Measurements from ENCODE around the gene MIOS.

MIOS gene

DNA sequence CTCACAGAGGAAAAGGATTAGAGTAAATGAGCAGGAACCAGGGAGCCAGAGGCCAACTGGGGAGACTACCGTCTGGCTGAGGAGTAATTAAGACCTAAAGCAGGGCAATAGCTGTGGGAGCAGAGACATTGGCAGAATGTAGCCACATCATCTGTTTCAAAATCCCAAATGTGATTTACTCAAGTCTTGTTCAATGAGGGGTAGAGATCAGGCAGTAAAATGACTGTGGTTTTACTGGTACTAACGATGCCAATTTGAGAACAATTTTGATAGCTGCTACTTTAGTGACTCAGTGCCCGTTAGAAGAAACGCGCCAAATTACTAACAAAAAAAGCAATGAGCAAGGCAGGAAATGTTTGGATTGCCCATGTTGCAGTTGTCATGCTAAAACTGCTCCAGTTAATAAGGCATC, 12.7 kb upstream of the MIOS start:
- Histone ChIP-seq H3K36me3 (ENCODE audit: insufficient read depth, low read length) (no peaks in the 10 kb centered on the region), H3K9me2 (replicated peaks; ENCODE audit: low read depth, low read length) (no peaks in the 10 kb centered on the region), H4K20me1 (ENCODE audit: insufficient read depth, low read length, poor library complexity, severe bottlenecking) (no peaks in the 10 kb centered on the region), H3K4me2 (ENCODE audit: low read depth, low read length, poor library complexity, severe bottlenecking) (no peak overlapping the region), H3K4me1 (ENCODE audit: insufficient read depth, low read length, poor library complexity, severe bottlenecking) (no peaks in the 10 kb centered on the region), H3K9me3 (ENCODE audit: insufficient read depth, low read depth, low read length) (no peaks in the 10 kb centered on the region), H3K79me2 (ENCODE audit: insufficient read depth, low read length) (no peaks in the 10 kb centered on the region), H3K9ac (ENCODE audit: low read depth, low read length, poor library complexity, severe bottlenecking) (no peak overlapping the region), H3K4me3 (ENCODE audit: low read length, poor library complexity, severe bottlenecking) (no peak overlapping the region), H2AFZ (ENCODE audit: low read length) (no peak overlapping the region), H3F3A (ENCODE audit: low read depth) (no peaks in the 10 kb centered on the region), H3K27me3 (ENCODE audit: insufficient read depth, low read length, poor library complexity, severe bottlenecking) (no peaks in the 10 kb centered on the region)
- no peak for TF ChIP-seq EZH2phosphoT487 (IDR thresholded peaks at IDR 0.05; ENCODE audit: borderline replicate concordance)
- TF ChIP-seq, protein P1, sequence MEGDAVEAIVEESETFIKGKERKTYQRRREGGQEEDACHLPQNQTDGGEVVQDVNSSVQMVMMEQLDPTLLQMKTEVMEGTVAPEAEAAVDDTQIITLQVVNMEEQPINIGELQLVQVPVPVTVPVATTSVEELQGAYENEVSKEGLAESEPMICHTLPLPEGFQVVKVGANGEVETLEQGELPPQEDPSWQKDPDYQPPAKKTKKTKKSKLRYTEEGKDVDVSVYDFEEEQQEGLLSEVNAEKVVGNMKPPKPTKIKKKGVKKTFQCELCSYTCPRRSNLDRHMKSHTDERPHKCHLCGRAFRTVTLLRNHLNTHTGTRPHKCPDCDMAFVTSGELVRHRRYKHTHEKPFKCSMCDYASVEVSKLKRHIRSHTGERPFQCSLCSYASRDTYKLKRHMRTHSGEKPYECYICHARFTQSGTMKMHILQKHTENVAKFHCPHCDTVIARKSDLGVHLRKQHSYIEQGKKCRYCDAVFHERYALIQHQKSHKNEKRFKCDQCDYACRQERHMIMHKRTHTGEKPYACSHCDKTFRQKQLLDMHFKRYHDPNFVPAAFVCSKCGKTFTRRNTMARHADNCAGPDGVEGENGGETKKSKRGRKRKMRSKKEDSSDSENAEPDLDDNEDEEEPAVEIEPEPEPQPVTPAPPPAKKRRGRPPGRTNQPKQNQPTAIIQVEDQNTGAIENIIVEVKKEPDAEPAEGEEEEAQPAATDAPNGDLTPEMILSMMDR (conservative IDR thresholded peaks at IDR 0.05; ENCODE audit: low read length): no peak

DNA sequence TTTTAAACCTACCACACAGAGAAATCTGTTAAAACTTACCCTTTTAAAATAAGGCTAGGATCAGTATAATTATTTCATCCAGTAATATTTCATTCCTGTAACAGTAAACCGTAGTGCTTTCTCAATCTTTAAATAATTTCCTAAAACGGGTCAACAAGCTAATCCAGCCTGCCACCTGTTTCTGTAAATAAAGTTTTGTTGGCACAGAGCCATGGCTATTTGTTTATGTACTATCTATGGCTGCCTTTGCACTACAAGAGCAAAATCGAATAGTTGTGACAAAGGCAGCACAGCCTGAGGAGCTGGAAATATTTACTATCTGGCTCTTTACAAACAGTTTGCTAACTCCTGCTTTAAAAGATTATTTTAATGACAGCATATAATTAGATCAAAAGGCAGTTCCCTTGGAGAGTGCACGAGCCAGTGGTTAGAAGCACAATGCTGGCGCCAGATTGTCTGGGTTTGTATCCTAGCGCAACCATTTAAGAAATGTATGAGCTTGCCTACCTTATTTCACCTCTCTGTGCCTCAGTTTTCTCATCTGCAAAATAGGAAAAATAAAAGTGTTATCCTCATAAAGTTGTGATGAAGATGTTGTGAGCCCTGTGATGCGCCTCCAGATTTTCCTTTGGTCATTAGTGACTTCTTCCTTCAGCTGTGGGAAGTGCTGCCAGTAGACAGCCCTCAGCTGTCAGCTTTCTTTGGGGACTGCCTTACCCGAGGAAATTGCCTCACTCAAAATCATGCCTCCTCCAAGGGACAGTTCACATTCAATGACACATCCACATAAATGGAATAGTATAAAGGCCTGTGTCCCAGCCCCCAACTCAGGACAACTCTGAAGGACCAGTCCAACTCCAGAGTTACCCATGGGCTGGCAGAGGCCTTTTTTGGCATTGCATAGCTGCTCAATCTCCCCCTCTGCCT, 11.8 kb upstream of the MIOS start:
- Histone ChIP-seq H3K9ac (ENCODE audit: low read depth, low read length, poor library complexity, severe bottlenecking) (no peak overlapping the region), H3K9me3 (ENCODE audit: insufficient read depth, low read depth, low read length) (no peaks in the 10 kb centered on the region), H3K9me2 (replicated peaks; ENCODE audit: low read depth, low read length) (no peaks in the 10 kb centered on the region), H4K20me1 (ENCODE audit: insufficient read depth, low read length, poor library complexity, severe bottlenecking) (no peaks in the 10 kb centered on the region), H2AFZ (ENCODE audit: low read length) (no peak overlapping the region), H3K4me1 (ENCODE audit: insufficient read depth, low read length, poor library complexity, severe bottlenecking) (no peaks in the 10 kb centered on the region), H3K79me2 (ENCODE audit: insufficient read depth, low read length) (no peaks in the 10 kb centered on the region), H3F3A (ENCODE audit: low read depth) (no peaks in the 10 kb centered on the region), H3K27me3 (ENCODE audit: insufficient read depth, low read length, poor library complexity, severe bottlenecking) (no peaks in the 10 kb centered on the region), H3K4me2 (ENCODE audit: low read depth, low read length, poor library complexity, severe bottlenecking) (no peak overlapping the region), H3K4me3 (ENCODE audit: low read length, poor library complexity, severe bottlenecking) (no peak overlapping the region), H3K36me3 (ENCODE audit: insufficient read depth, low read length) (no peaks in the 10 kb centered on the region)
- TF ChIP-seq, protein P1 (conservative IDR thresholded peaks at IDR 0.05; ENCODE audit: low read length): no peak
- no peak for TF ChIP-seq EZH2phosphoT487 (IDR thresholded peaks at IDR 0.05; ENCODE audit: borderline replicate concordance)

DNA sequence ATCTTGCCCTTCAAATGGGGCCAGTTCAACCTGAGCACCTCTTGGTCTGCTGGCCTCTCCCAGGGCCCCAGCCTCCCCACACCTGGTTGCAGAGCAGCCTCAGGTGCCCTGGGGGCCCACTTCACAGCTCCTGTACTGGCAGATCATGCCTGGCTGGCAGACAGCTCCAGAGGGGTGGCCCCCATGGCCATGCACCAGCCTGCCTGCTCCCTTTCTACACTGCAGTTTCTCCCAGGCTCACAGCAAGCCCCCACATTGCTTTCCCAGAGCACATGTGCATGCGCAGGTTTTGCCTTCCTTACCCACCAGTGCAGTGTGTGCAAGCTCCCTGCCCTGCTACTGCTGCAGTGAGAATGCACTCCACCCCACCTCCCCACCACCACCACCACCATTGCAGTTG, 9.8 kb upstream of the MIOS start:
- no peaks in the 10 kb centered on the region for H3K79me2 ChIP-seq (ENCODE audit: insufficient read depth, low read length)
- no peaks in the 10 kb centered on the region for H3K9me2 ChIP-seq (replicated peaks; ENCODE audit: low read depth, low read length)
- no peak overlapping the region for H3K4me2 ChIP-seq (ENCODE audit: low read depth, low read length, poor library complexity, severe bottlenecking)
- no peak overlapping the region for H3K9ac ChIP-seq (ENCODE audit: low read depth, low read length, poor library complexity, severe bottlenecking)
- H3K27me3 ChIP-seq (ENCODE audit: insufficient read depth, low read length, poor library complexity, severe bottlenecking): no peaks in the 10 kb centered on the region
- no peaks in the 10 kb centered on the region for H3K36me3 ChIP-seq (ENCODE audit: insufficient read depth, low read length)
- no peak overlapping the region for H2AFZ ChIP-seq (ENCODE audit: low read length)
- no peaks in the 10 kb centered on the region for H4K20me1 ChIP-seq (ENCODE audit: insufficient read depth, low read length, poor library complexity, severe bottlenecking)
- no peaks in the 10 kb centered on the region for H3F3A ChIP-seq (ENCODE audit: low read depth)
- H3K4me1 ChIP-seq (ENCODE audit: insufficient read depth, low read length, poor library complexity, severe bottlenecking): no peaks in the 10 kb centered on the region
- H3K4me3 ChIP-seq (ENCODE audit: low read length, poor library complexity, severe bottlenecking): no peak overlapping the region
- no peaks in the 10 kb centered on the region for H3K9me3 ChIP-seq (ENCODE audit: insufficient read depth, low read depth, low read length)
- TF ChIP-seq, protein P1 (conservative IDR thresholded peaks at IDR 0.05; ENCODE audit: low read length): no peak
- TF ChIP-seq EZH2phosphoT487 (IDR thresholded peaks at IDR 0.05; ENCODE audit: borderline replicate concordance): no peak
